ENCODE data around the gene EFHD1.
"Not testable (repeated sequence)": the region's sequence is repeated elsewhere in the genome, so short reads cannot be mapped to it uniquely, and the experiment has no call there.

Gene EFHD1

GRCh38 chr2:232621186-232621585, 12.2 kb upstream of the EFHD1 start:
- no peak for DNase-seq (ENCODE audit: low spot score)

- DNase-seq (ENCODE audit: low spot score): no peak
Measured at GRCh38 chr2:232622563-232622962, 10.8 kb upstream of the EFHD1 start.

- no peak for DNase-seq (ENCODE audit: low spot score)
Measured at GRCh38 chr2:232623768-232624765, 9.3 kb upstream of the EFHD1 start.

DNA sequence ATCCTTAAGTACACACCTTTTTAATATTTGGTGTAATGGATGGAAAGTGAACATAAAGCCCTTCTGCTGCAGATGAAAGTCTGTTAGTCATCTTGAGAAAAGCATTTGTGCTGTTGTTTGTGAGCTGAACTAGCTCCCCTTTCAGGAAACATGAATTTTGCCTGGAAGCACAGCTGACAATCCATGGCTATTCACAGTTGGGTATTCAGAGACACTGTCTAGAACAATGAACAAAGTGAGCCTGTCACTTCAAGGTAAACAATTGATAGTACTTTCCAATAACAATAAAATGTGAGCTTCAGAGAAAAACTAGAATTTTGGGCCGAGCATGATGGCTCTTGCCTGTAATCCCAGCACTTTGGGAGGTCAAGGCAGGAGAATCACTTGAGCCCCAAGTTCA, 6.8 kb upstream of the EFHD1 start:
- DNase-seq (ENCODE audit: low spot score): no peak

DNA sequence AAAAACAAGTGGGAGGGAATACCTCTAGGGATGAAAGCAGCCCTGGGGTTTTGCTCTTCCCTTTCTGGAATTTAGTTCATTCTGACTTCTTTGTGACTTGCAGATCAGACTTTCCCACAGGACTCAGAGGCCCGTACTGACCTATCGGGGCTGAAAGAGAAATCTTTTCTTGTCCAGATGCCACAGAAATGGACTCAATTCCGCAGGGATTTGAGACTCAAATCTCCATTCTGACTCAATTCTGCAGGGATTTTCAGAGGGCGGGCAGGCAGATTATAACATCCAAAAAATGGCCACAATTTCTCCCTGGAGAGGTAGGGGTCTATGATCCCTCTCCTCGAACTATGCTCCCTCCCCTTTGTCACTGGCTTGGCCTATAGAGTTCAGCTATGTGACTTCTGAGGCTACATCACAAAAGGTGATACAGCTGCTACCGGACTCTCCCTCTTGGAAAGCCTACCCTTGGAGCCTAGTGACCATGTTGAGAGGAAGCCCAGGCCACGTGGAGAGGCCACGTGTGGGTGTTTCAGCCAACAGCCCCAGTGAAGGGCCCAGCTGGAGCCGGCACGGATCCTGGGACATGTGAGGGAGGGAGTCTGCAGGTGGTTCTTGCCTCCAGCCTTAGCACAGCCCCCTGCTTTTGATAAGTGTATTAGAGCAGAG, 4.8 kb upstream of the EFHD1 start:
- DNase-seq (ENCODE audit: low spot score): no peak

DNA sequence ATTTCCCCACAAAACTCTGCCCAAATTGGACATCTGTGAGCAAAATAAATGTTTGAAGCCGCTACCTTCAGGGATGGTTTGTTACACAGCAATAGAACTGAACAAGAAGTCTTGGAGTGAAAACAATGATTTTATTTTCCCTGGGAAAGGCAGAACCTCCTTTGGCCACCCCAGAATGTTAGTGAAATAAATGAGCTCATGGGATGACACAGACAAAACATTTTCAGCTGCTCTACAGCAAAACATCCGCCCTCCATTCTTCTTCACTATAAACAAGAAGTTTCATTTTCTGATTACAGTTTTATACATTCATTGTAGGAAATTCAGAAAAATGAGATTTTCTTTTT, 4.3 kb upstream of the EFHD1 start:
- DNase-seq (ENCODE audit: low spot score): no peak

GRCh38 chr2:232632229-232632903, 1.0 kb upstream of the EFHD1 start:
- DNase-seq (ENCODE audit: low spot score): no peak

DNA sequence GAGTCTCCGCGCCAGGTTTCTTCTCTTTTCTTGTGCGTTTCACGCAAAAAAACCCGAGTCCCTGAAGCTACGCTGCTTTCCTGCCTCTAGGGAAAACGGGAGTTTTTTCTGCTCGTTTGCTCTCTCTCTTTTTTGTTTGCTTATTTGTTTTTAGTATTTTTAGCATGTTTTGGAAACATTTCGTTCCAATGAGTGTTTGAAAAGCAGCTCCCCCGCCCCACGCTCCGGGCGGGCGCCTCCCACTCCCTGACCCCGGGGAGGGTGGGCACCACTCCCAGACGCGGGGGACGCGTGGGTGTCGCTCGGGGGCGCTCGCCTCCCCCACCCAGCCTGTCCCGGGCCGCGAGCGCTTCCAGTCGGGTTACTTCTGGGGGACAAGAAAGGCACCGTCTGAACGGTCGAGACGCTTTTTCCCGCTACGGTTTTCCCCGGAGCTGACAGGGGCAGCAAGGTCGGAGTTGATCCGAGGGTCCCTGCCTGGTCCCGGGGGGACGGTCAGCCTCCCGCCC, 446 bp upstream of the EFHD1 start:
- no peak for DNase-seq (ENCODE audit: low spot score)

GRCh38 chr2:232634206-232635150, 1.1 kb downstream of the EFHD1 start:
- DNase-seq (ENCODE audit: low spot score): no peak

GRCh38 chr2:232635376-232635775, 2.0 kb downstream of the EFHD1 start:
- DNase-seq (ENCODE audit: low spot score): not testable (repeated sequence)

DNA sequence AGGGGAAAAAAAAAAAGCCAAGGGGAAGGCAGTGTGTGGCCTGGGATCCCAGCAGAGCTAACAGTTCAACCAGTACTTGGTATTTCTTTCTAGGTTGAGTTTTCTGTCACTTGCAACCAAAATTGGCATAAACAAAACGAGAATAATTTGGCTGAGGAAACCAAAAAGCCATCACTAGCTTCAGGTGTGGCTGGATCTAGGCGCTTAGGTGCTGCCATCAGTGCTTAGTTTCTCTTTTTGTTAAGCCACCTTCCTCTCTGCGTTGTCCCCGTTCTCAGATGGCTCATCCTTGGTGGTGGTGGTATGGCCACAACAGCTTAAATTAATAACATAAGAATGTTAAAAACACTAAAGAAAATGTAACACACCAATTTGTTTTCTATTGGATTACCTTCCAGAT, 2.4 kb downstream of the EFHD1 start:
- no peak for DNase-seq (ENCODE audit: low spot score)

GRCh38 chr2:232636788-232637420, 3.5 kb downstream of the EFHD1 start:
- DNase-seq (ENCODE audit: low spot score): no peak

DNA sequence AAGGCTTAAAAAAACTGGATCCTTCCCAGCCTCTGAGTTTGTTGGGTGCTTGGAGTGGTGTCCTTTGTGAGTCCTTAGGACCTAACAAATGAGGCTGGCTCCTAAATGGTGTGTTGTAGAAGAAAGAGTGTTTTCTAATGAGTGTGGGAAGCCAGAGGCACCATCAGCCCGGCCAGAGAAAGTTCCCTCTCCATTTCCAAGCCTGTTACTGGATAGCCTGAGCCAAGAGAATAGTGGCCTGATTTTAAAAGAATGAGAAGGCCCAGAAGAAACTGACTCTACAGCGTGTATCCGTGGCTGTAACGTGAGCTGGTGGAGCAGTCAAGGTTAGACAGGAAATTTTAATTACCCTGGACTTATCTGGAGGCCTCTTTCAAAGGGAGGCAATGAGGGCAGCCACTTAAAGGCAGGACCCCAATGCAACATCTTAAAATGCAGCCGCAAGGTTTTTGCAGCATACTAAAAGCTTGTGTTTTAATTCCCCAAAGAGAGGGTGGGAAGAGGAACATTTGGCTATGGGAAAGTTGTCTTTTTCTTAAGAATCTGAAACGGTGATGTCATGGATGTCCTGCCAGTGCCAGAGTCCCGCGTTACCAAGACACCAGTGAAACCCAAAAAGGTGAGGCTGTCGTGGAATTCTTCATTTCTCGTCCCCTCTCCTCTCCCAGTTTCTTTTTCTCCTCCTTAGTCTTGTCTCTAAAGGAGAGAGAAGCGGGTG, 4.6 kb downstream of the EFHD1 start:
- DNase-seq (ENCODE audit: low spot score): no peak

GRCh38 chr2:232641153-232641848, 7.9 kb downstream of the EFHD1 start:
- DNase-seq (ENCODE audit: low spot score): no peak

DNA sequence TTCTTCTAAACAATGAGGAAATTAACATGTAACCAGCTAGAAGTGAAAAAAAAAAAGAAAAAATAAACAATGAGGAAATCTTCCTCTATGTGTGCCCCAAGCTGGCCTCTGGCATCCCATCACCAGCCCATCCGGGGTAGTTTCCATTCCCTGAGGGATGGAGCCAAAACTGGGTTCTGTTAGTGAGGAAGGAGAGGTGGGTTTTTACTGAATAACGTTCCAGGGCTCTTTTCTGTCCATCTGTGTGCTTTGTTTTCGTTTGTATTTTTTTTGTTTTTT, 9.7 kb downstream of the EFHD1 start:
- no peak for DNase-seq (ENCODE audit: low spot score)

GRCh38 chr2:232643813-232644347, 10.5 kb downstream of the EFHD1 start:
- no peak for DNase-seq (ENCODE audit: low spot score)

DNA sequence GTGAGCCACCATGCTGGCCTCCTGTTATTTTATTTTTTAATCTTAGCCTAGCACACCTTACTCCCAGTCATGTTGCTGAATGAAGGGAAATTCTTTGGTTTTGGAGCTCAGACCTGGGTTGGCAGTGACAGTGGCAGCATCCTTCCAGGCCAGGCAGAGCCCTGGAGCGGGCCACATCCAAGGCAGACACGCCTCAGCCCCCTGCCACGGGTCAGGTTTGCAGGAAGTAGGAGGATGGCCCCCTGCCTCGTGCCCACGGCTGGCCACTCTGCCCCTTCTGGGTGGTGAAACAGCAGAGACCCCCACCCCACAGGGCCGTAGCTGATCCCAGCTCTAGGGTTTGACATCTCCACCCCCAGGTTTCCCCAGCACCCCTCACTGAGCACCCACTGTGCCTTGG, 11.7 kb downstream of the EFHD1 start:
- no peak for DNase-seq (ENCODE audit: low spot score)

- DNase-seq (ENCODE audit: low spot score): no peak
Measured at GRCh38 chr2:232646726-232647125, 13.3 kb downstream of the EFHD1 start.

- DNase-seq (ENCODE audit: low spot score): no peak
Measured at GRCh38 chr2:232647261-232647660, 13.9 kb downstream of the EFHD1 start.

- no peak for DNase-seq (ENCODE audit: low spot score)
Measured at GRCh38 chr2:232649033-232649432, 15.6 kb downstream of the EFHD1 start.
